ENCODE measurements around the gene GAS7.

GAS7 gene

GRCh38 chr17:9999919-10000695 is 198.3 kb downstream of the GAS7 start:
- no peak overlapping the region for H3K27ac ChIP-seq

GRCh38 chr17:9998060-9998459 is 200.3 kb downstream of the GAS7 start:
- no peak for DNase-seq (ENCODE audit: low read depth, low spot score)
- no peak overlapping the region for H3K27ac ChIP-seq

More at GRCh38 chr17:9999919-10000695, 198.3 kb downstream of the GAS7 start:
- DNase-seq (ENCODE audit: low read depth, low spot score): no peak

GRCh38 chr17:9994761-9995160 is 203.6 kb downstream of the GAS7 start:
- no peak for DNase-seq (ENCODE audit: low read depth, low spot score)
- no peak overlapping the region for H3K27ac ChIP-seq

- H3K27ac ChIP-seq: no peak overlapping the region
- DNase-seq (ENCODE audit: low read depth, low spot score): no peak
Measured at GRCh38 chr17:9991796-9992195, 206.6 kb downstream of the GAS7 start.

- no peak overlapping the region for H3K27ac ChIP-seq
- no peak for DNase-seq (ENCODE audit: low read depth, low spot score)
Measured at GRCh38 chr17:9991351-9991750, 207.1 kb downstream of the GAS7 start.

- H3K27ac ChIP-seq: no peak overlapping the region
- no peak for DNase-seq (ENCODE audit: low read depth, low spot score)
Measured at GRCh38 chr17:9987779-9988585, 210.4 kb downstream of the GAS7 start.

- H3K27ac ChIP-seq: no peak overlapping the region
- DNase-seq (ENCODE audit: low read depth, low spot score): no peak
Measured at GRCh38 chr17:9986754-9987382, 211.5 kb downstream of the GAS7 start.

GRCh38 chr17:9985646-9986045 is 212.8 kb downstream of the GAS7 start:
- DNase-seq (ENCODE audit: low read depth, low spot score): no peak
- no peak overlapping the region for H3K27ac ChIP-seq

GRCh38 chr17:9984768-9985167 is 213.6 kb downstream of the GAS7 start:
- no peak for DNase-seq (ENCODE audit: low read depth, low spot score)
- H3K27ac ChIP-seq: no peak overlapping the region

GRCh38 chr17:9982159-9982558 is 216.2 kb downstream of the GAS7 start:
- no peak overlapping the region for H3K27ac ChIP-seq
- no peak for DNase-seq (ENCODE audit: low read depth, low spot score)

- DNase-seq (ENCODE audit: low read depth, low spot score): no peak
- H3K27ac ChIP-seq: no peak overlapping the region
Measured at GRCh38 chr17:9981344-9981915, 217.0 kb downstream of the GAS7 start.

- H3K27ac ChIP-seq: no peak overlapping the region
- DNase-seq (ENCODE audit: low read depth, low spot score): no peak
Measured at GRCh38 chr17:9979463-9979995, 218.9 kb downstream of the GAS7 start.

- no peak for DNase-seq (ENCODE audit: low read depth, low spot score)
- H3K27ac ChIP-seq: no peak overlapping the region
Measured at GRCh38 chr17:9977180-9977575, 221.2 kb downstream of the GAS7 start.

GRCh38 chr17:9976283-9977179 is 221.9 kb downstream of the GAS7 start:
- DNase-seq (ENCODE audit: low read depth, low spot score): no peak
- H3K27ac ChIP-seq: no peak overlapping the region

- no peak overlapping the region for H3K27ac ChIP-seq
- DNase-seq (ENCODE audit: low read depth, low spot score): no peak
Measured at GRCh38 chr17:9974448-9975381, 223.7 kb downstream of the GAS7 start.

GRCh38 chr17:9973669-9974447 is 224.5 kb downstream of the GAS7 start:
- H3K27ac ChIP-seq: no peak overlapping the region
- no peak for DNase-seq (ENCODE audit: low read depth, low spot score)

- no peak for DNase-seq (ENCODE audit: low read depth, low spot score)
- no peak overlapping the region for H3K27ac ChIP-seq
Measured at GRCh38 chr17:9971991-9972390, 226.4 kb downstream of the GAS7 start.
